Measurements from ENCODE around the gene CBFB.

The CBFB gene

DNA sequence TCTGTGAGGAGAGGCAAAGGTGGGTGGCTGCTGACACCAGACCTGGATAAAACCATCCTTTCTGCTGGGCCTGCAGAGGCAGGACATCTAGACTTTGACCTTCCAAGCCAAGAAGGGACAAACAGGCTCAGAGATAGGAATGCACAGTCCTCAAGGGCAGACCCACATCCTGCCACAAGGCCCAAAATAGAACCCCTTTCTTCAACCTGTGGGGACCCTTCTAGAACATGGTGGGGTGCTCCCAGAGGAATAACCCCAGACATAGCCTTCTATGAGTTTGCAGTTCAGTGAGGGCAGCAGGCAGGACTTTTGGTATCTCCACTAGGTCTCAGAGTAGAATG lies 3.8 kb upstream of the CBFB start:
- no peak overlapping the region for H3K9ac ChIP-seq (ENCODE audit: low read depth in 1 of 2, low read length in 2 of 2)
- no peak overlapping the region for H3K4me3 ChIP-seq (ENCODE audit: low read length in 2 of 2)
- no peak overlapping the region for H3K27ac ChIP-seq (ENCODE audit: low read depth in 2 of 2, low read length in 2 of 2)
- peaks cover 1 to 4% of the 10 kb centered on the region in 2 donors for H3K4me1 ChIP-seq (ENCODE audit: control insufficient read depth in 2 of 2, insufficient read depth in 2 of 2, low read length in 2 of 2)
- no peaks in the 10 kb centered on the region for H3K9me3 ChIP-seq (ENCODE audit: control insufficient read depth in 2 of 2, low read length in 2 of 2)
- no peaks in the 10 kb centered on the region for H3K36me3 ChIP-seq (ENCODE audit: control insufficient read depth in 2 of 2, insufficient read depth in 2 of 2, low read length in 2 of 2)
- H3K27me3 ChIP-seq (ENCODE audit: control insufficient read depth in 2 of 2, insufficient read depth in 2 of 2, low read length in 2 of 2): no peaks in the 10 kb centered on the region

- Histone ChIP-seq H3K27me3 (ENCODE audit: control insufficient read depth in 2 of 2, insufficient read depth in 2 of 2, low read length in 2 of 2) (no peaks in the 10 kb centered on the region), H3K4me3 (ENCODE audit: low read length in 2 of 2) (no peak overlapping the region), H3K4me1 (ENCODE audit: control insufficient read depth in 2 of 2, insufficient read depth in 2 of 2, low read length in 2 of 2) (peaks cover 7% of the 10 kb centered on the region in 2 donors), H3K36me3 (ENCODE audit: control insufficient read depth in 2 of 2, insufficient read depth in 2 of 2, low read length in 2 of 2) (peaks cover 0 to under 1% of the 10 kb centered on the region in 2 donors), H3K9me3 (ENCODE audit: control insufficient read depth in 2 of 2, low read length in 2 of 2) (no peaks in the 10 kb centered on the region), H3K9ac (ENCODE audit: low read depth in 1 of 2, low read length in 2 of 2) (no peak overlapping the region), H3K27ac (ENCODE audit: low read depth in 2 of 2, low read length in 2 of 2) (no peak overlapping the region)
These were observed 2.4 kb upstream of the CBFB start for GRCh38 chr16:67026570-67026969.

DNA sequence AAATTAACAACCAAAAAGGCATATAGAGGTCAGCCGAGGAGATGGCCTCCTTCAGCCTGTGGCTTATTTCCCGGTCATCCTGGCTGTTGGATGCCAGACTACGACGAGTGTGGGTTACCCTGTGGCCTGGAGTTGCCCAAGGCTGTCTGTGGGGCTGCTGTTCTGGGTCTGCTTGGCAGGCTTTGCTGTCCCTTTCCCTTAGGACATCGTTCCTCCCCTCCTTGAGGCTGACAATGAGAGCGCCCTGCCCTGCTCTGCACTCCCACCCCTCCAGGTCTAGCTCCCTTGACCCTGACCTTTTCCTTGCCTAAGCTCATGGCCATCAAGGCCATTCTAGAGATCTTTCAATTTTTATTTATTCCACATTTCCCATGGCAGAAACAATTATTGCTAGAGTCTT lies 1.9 kb upstream of the CBFB start:
- H3K9ac ChIP-seq (ENCODE audit: low read depth in 1 of 2, low read length in 2 of 2): no peak overlapping the region
- peaks cover 7% of the 10 kb centered on the region in 2 donors for H3K4me1 ChIP-seq (ENCODE audit: control insufficient read depth in 2 of 2, insufficient read depth in 2 of 2, low read length in 2 of 2)
- H3K27ac ChIP-seq (ENCODE audit: low read depth in 2 of 2, low read length in 2 of 2): no peak overlapping the region
- no peak overlapping the region for H3K4me3 ChIP-seq (ENCODE audit: low read length in 2 of 2)
- no peaks in the 10 kb centered on the region for H3K27me3 ChIP-seq (ENCODE audit: control insufficient read depth in 2 of 2, insufficient read depth in 2 of 2, low read length in 2 of 2)
- peaks cover 0 to 5% of the 10 kb centered on the region in 2 donors for H3K36me3 ChIP-seq (ENCODE audit: control insufficient read depth in 2 of 2, insufficient read depth in 2 of 2, low read length in 2 of 2)
- H3K9me3 ChIP-seq (ENCODE audit: control insufficient read depth in 2 of 2, low read length in 2 of 2): no peaks in the 10 kb centered on the region

DNA sequence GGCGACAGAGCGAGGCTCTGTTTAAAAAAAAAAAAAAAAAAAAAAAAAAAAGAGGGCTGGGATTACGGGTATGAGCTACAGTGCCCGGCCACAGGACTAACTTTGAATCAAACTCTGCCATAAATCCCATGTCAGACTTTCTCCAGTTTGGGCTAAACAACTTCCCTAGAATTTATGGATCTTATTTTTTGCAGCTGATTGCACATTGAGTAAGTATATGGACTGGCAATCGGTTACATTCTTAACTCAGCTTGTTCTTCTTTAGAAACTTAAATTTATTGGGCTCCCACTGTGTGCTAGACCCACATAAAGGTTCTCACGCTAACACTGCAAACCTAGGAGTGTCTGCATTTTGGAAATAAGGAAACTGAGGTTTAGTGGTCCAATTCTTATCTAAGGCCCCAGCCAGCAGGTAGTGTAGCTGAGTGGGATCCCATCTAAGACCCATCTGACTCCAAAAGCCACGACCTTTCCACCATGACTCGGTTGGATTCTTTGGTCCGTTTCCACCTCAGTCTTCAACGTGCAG lies 718 bp upstream of the CBFB start:
- peaks cover 0 to 9% of the 10 kb centered on the region in 2 donors for H3K36me3 ChIP-seq (ENCODE audit: control insufficient read depth in 2 of 2, insufficient read depth in 2 of 2, low read length in 2 of 2)
- H3K4me1 ChIP-seq (ENCODE audit: control insufficient read depth in 2 of 2, insufficient read depth in 2 of 2, low read length in 2 of 2): peaks cover 7% of the 10 kb centered on the region in 2 donors
- peak overlapping the region; percentile 87 to 89 for H3K4me3 ChIP-seq (ENCODE audit: low read length in 2 of 2)
- H3K27me3 ChIP-seq (ENCODE audit: control insufficient read depth in 2 of 2, insufficient read depth in 2 of 2, low read length in 2 of 2): no peaks in the 10 kb centered on the region
- peak overlapping the region; percentile 95 to 96 for H3K9ac ChIP-seq (ENCODE audit: low read depth in 1 of 2, low read length in 2 of 2)
- peak overlapping the region; percentile 96 to 98 for H3K27ac ChIP-seq (ENCODE audit: low read depth in 2 of 2, low read length in 2 of 2)
- H3K9me3 ChIP-seq (ENCODE audit: control insufficient read depth in 2 of 2, low read length in 2 of 2): no peaks in the 10 kb centered on the region

- H3K36me3 ChIP-seq (ENCODE audit: control insufficient read depth in 2 of 2, insufficient read depth in 2 of 2, low read length in 2 of 2): peaks cover 1 to 14% of the 10 kb centered on the region in 2 donors
- peaks cover 7% of the 10 kb centered on the region in 2 donors for H3K4me1 ChIP-seq (ENCODE audit: control insufficient read depth in 2 of 2, insufficient read depth in 2 of 2, low read length in 2 of 2)
- H3K9ac ChIP-seq (ENCODE audit: low read depth in 1 of 2, low read length in 2 of 2): peak overlapping the region; percentile 83 to 92
- no peaks in the 10 kb centered on the region for H3K27me3 ChIP-seq (ENCODE audit: control insufficient read depth in 2 of 2, insufficient read depth in 2 of 2, low read length in 2 of 2)
- peak overlapping the region; percentile 81 to 90 for H3K4me3 ChIP-seq (ENCODE audit: low read length in 2 of 2)
- H3K27ac ChIP-seq (ENCODE audit: low read depth in 2 of 2, low read length in 2 of 2): peak overlapping the region; percentile 93 to 94
- no peaks in the 10 kb centered on the region for H3K9me3 ChIP-seq (ENCODE audit: control insufficient read depth in 2 of 2, low read length in 2 of 2)
These were observed 526 bp downstream of the CBFB start for GRCh38 chr16:67029254-67030096.

- H3K4me3 ChIP-seq (ENCODE audit: low read length in 2 of 2): peak overlapping the region; percentile 81 to 90
- no peaks in the 10 kb centered on the region for H3K27me3 ChIP-seq (ENCODE audit: control insufficient read depth in 2 of 2, insufficient read depth in 2 of 2, low read length in 2 of 2)
- H3K27ac ChIP-seq (ENCODE audit: low read depth in 2 of 2, low read length in 2 of 2): peak overlapping the region; percentile 93 to 94
- H3K36me3 ChIP-seq (ENCODE audit: control insufficient read depth in 2 of 2, insufficient read depth in 2 of 2, low read length in 2 of 2): peaks cover 4 to 20% of the 10 kb centered on the region in 2 donors
- no peaks in the 10 kb centered on the region for H3K9me3 ChIP-seq (ENCODE audit: control insufficient read depth in 2 of 2, low read length in 2 of 2)
- peak overlapping the region; percentile 83 to 92 for H3K9ac ChIP-seq (ENCODE audit: low read depth in 1 of 2, low read length in 2 of 2)
- peaks cover 7% of the 10 kb centered on the region in 2 donors for H3K4me1 ChIP-seq (ENCODE audit: control insufficient read depth in 2 of 2, insufficient read depth in 2 of 2, low read length in 2 of 2)
These were observed 1.4 kb downstream of the CBFB start for GRCh38 chr16:67030221-67030962.

DNA sequence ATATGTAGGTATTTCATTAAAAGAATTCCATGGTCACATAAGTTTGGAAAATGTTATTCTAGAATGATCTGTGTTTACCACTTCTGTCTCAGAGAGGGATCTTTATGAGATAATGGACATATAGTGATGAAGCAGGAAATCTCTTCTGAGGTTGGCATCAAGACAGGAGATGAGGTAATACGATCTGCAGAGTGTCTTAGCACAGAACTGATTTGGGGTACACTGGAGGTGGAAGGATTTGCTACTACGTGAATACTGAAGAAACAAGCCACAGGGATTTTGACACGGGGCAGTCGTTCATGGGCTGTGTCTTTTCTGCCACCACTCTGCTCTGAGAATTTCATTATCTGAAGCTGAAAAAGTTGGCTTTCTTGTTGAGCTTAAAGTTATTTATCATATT lies 5.5 kb downstream of the CBFB start:
- Histone ChIP-seq H3K27ac (ENCODE audit: low read depth in 2 of 2, low read length in 2 of 2) (no peak overlapping the region), H3K9me3 (ENCODE audit: control insufficient read depth in 2 of 2, low read length in 2 of 2) (no peaks in the 10 kb centered on the region), H3K9ac (ENCODE audit: low read depth in 1 of 2, low read length in 2 of 2) (no peak overlapping the region), H3K27me3 (ENCODE audit: control insufficient read depth in 2 of 2, insufficient read depth in 2 of 2, low read length in 2 of 2) (no peaks in the 10 kb centered on the region), H3K36me3 (ENCODE audit: control insufficient read depth in 2 of 2, insufficient read depth in 2 of 2, low read length in 2 of 2) (peaks cover 4 to 28% of the 10 kb centered on the region in 2 donors), H3K4me3 (ENCODE audit: low read length in 2 of 2) (no peak overlapping the region), H3K4me1 (ENCODE audit: control insufficient read depth in 2 of 2, insufficient read depth in 2 of 2, low read length in 2 of 2) (peaks cover 2 to 7% of the 10 kb centered on the region in 2 donors)

DNA sequence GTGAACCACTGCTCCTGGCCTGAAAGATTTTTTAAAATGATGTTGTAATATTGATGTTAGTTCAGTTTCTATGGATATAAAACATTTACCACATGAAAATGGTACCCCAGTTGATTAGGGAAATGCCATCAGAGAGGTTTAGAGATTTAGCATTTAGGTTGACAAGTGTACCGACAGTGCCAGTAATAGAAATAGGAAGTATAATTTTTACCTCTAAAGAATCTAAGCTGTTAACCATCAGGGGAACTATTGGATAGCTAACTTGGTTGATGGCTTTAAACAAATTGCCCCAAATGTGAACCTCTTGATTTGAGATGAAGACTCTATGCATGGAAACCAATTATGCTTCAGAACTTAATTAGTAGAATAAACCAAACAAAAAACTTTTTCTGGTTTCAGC lies 6.4 kb downstream of the CBFB start:
- Histone ChIP-seq H3K27me3 (ENCODE audit: control insufficient read depth in 2 of 2, insufficient read depth in 2 of 2, low read length in 2 of 2) (no peaks in the 10 kb centered on the region), H3K4me1 (ENCODE audit: control insufficient read depth in 2 of 2, insufficient read depth in 2 of 2, low read length in 2 of 2) (peaks cover 1 to 4% of the 10 kb centered on the region in 2 donors), H3K27ac (ENCODE audit: low read depth in 2 of 2, low read length in 2 of 2) (no peak overlapping the region), H3K9me3 (ENCODE audit: control insufficient read depth in 2 of 2, low read length in 2 of 2) (no peaks in the 10 kb centered on the region), H3K36me3 (ENCODE audit: control insufficient read depth in 2 of 2, insufficient read depth in 2 of 2, low read length in 2 of 2) (peaks cover 7 to 28% of the 10 kb centered on the region in 2 donors), H3K9ac (ENCODE audit: low read depth in 1 of 2, low read length in 2 of 2) (no peak overlapping the region), H3K4me3 (ENCODE audit: low read length in 2 of 2) (no peak overlapping the region)

GRCh38 chr16:67036323-67036741 lies 7.4 kb downstream of the CBFB start:
- no peak overlapping the region for H3K4me3 ChIP-seq (ENCODE audit: low read length in 2 of 2)
- H3K9me3 ChIP-seq (ENCODE audit: control insufficient read depth in 2 of 2, low read length in 2 of 2): no peaks in the 10 kb centered on the region
- H3K27ac ChIP-seq (ENCODE audit: low read depth in 2 of 2, low read length in 2 of 2): no peak overlapping the region
- H3K27me3 ChIP-seq (ENCODE audit: control insufficient read depth in 2 of 2, insufficient read depth in 2 of 2, low read length in 2 of 2): no peaks in the 10 kb centered on the region
- no peak overlapping the region for H3K9ac ChIP-seq (ENCODE audit: low read depth in 1 of 2, low read length in 2 of 2)
- peaks cover 12 to 28% of the 10 kb centered on the region in 2 donors for H3K36me3 ChIP-seq (ENCODE audit: control insufficient read depth in 2 of 2, insufficient read depth in 2 of 2, low read length in 2 of 2)
- H3K4me1 ChIP-seq (ENCODE audit: control insufficient read depth in 2 of 2, insufficient read depth in 2 of 2, low read length in 2 of 2): no peaks in the 10 kb centered on the region

Data from mucosa of rectum (tissue), 2 donors.